ENCODE results near the gene HECW1. TPM values are rescaled to one million over a fixed set of nuclear protein-coding genes. Genes with fewer than 3 reads are reported as not detected.
A peak's percentile ranks its signal among the peaks of the same experiment; 100 is the strongest.

Gene HECW1
- polyA plus RNA-seq, 2 of the 4 experiments (the other 2 are of a cell fraction): 11.3 TPM

DNA sequence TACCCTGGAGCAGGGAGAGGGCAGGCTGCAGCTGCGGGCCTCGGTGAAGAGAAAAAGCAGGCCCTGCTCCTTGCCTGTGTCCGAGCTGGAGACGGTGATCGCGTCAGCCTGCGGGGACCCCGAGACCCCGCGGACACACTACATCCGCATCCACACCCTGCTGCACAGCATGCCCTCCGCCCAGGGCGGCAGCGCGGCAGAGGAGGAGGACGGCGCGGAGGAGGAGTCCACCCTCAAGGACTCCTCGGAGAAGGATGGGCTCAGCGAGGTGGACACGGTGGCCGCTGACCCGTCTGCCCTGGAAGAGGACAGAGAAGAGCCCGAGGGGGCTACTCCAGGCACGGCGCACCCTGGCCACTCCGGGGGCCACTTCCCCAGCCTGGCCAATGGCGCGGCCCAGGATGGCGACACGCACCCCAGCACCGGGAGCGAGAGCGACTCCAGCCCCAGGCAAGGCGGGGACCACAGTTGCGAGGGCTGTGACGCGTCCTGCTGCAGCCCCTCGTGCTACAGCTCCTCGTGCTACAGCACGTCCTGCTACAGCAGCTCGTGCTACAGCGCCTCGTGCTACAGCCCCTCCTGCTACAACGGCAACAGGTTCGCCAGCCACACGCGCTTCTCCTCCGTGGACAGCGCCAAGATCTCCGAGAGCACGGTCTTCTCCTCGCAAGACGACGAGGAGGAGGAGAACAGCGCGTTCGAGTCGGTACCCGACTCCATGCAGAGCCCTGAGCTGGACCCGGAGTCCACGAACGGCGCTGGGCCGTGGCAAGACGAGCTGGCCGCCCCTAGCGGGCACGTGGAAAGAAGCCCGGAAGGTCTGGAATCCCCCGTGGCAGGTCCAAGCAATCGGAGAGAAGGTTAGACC is 332.5 kb downstream of the HECW1 start:
- DNase-seq (ENCODE audit: low read depth in 1 of 2, low spot score in 1 of 2): no peak
- no peak for ATAC-seq
- no peak for FAIRE-seq
- H3K27ac ChIP-seq: no peak overlapping the region
- H3K4me1 ChIP-seq: no peaks in the 10 kb centered on the region
- no peaks in the 10 kb centered on the region for H3K9me3 ChIP-seq
- no peak for TF ChIP-seq CBX2 (IDR thresholded peaks at IDR 0.05; ENCODE audit: borderline replicate concordance, low read depth)
- CTCF ChIA-PET: interaction anchor here (0.6 to 7.8 kb wide), 3 partner anchors 10 to 503 kb away, joined by 3 to 40 read pairs (median 14); no protein-coding TSS in a partner anchor
- no peak overlapping the region for H3K4me2 ChIP-seq
- POLR2A ChIA-PET: no interaction called here
- H3K4me3 ChIP-seq: no peak overlapping the region
- WGBS (ENCODE audit: missing lambda C conversion rate): 94% methylated on average over 67 of the region's 72 CpGs

DNA sequence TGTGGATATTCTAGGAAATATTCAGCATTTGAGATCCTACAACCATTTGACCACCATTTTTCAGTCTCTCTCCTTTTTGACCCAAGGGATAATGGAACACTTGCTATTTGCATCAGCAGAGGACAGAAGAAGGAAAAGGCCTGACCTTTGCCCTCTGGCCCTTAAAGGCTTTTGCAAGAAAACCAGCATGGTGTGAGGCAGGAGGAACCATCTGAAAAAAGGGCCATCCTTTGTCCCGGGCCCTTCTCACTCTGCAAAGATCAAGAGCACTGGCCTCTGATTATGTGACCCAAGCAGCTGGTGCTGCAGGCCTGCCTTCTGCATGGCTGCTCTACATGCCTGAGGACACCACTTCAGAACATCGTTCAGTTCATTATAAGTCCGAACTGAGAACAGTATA is 337.1 kb downstream of the HECW1 start:
- WGBS (ENCODE audit: missing lambda C conversion rate): 86% methylated on average over 3 of the region's 3 CpGs
- DNase-seq (ENCODE audit: low read depth in 1 of 2, low spot score in 1 of 2) (no peak), FAIRE-seq (no peak), ATAC-seq (no peak)
- CTCF ChIA-PET: interaction anchor here (1.1 to 3.0 kb wide), 2 partner anchors 10 to 509 kb away, joined by 3 to 12 read pairs; no protein-coding TSS in a partner anchor
- TF ChIP-seq RAD21 (conservative IDR thresholded peaks at IDR 0.05 in 1 of 2, IDR thresholded peaks at IDR 0.05 in 1 of 2) (no peak), POLR2AphosphoS2 (conservative IDR thresholded peaks at IDR 0.05; ENCODE audit: low read length) (no peak), POLR2A (IDR thresholded peaks at IDR 0.05; ENCODE audit: low read length) (no peak)
- H3K4me2 ChIP-seq: no peak overlapping the region
- H3K27ac ChIP-seq: no peak overlapping the region
- POLR2A ChIA-PET: no interaction called here
- no peaks in the 10 kb centered on the region for H3K9me3 ChIP-seq
- H3K4me1 ChIP-seq: no peaks in the 10 kb centered on the region
- no peak overlapping the region for H3K4me3 ChIP-seq

DNA sequence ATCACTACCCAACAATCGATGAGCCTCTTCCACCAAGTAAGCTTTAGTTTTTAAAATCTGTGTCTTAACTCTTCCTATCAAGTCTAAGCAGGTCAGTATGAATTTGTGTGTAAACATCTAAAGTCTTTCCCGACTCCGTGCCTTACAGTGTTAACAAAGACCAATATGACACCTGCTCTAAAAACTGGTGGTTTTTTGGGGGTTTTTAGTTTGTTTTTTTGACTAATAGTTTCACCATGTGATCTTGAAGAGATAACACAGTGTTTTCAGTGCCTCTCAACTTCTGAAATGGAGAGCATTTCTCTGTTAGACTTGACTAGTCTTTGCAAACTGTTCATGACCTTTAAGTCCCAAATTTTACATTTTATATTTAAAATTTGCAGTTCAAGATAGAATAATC is 338.4 kb downstream of the HECW1 start:
- no peak overlapping the region for H3K4me3 ChIP-seq
- CTCF ChIA-PET: interaction anchor here (1.0 to 3.0 kb wide), 2 partner anchors 11 to 189 kb away, joined by 3 to 12 read pairs; no protein-coding TSS in a partner anchor

DNA sequence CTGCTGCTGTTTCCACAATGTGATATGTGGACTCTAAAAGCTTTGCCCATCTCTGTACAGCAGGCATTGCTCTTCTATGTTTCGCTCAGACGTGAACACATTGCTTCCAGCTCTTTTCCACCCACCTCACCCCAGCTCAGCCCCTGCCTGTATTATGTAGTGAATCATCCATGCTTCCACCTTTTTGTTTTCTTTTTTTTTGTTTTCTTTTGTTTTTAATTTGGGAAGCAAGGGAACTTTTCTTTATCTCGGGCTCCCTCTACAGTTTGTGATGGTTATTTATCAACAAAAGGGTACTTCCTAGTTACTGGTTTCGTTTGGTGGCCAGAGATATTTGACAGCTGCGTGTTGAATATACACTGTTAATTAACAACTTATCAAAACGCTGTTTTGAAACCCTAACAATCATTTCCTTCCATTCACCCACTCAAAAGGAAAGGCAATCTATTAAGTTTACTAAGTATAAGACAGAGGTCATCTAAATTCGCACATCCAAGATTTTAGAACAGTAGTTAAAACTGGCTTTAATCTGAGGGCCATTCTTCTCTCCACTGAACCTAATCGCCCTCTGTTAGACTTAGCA is 342.6 kb downstream of the HECW1 start:
- no peaks in the 10 kb centered on the region for H3K4me1 ChIP-seq
- H3K4me2 ChIP-seq: 0 out of 3 replicates have a peak overlapping the region, but pooled peaks have one; percentile 3
- H3K4me3 ChIP-seq: no peak overlapping the region
- DNase-seq (ENCODE audit: low read depth in 1 of 2, low spot score in 1 of 2): peak; percentile 22 to 38
- H3K27ac ChIP-seq: no peak overlapping the region
- POLR2A ChIA-PET: no interaction called here
- no peaks in the 10 kb centered on the region for H3K9me3 ChIP-seq
- CTCF ChIA-PET: interaction anchor here (0.6 to 4.9 kb wide), 27 partner anchors 8 to 550 kb away, joined by 3 to 27 read pairs (median 3); partner anchors contain the start of gene STK17A
- WGBS (ENCODE audit: missing lambda C conversion rate): 36% methylated on average over 8 of the region's 8 CpGs
- FAIRE-seq: no peak
- no peak for TF ChIP-seq TFCP2L1 (CRISPR knock-in tag; IDR thresholded peaks at IDR 0.05)
- TF ChIP-seq JUNB (IDR thresholded peaks at IDR 0.05): no peak
- TF ChIP-seq HOXB5 (CRISPR knock-in tag; IDR thresholded peaks at IDR 0.05): no peak
- TF ChIP-seq SMC3 (IDR thresholded peaks at IDR 0.05): peak; percentile 50
- TF ChIP-seq PHF8 (IDR thresholded peaks at IDR 0.05; ENCODE audit: borderline replicate concordance, low read depth): no peak
- TF ChIP-seq CHD2 (IDR thresholded peaks at IDR 0.05; ENCODE audit: low read length, partially characterized antibody): no peak
- no peak for TF ChIP-seq BHLHE40 (IDR thresholded peaks at IDR 0.05; ENCODE audit: low read depth, low read length)
- TF ChIP-seq MAFK (IDR thresholded peaks at IDR 0.05; ENCODE audit: partially characterized antibody): no peak
- TF ChIP-seq FOSL2 (IDR thresholded peaks at IDR 0.05): no peak
- TF ChIP-seq FOSL2 (CRISPR knock-in tag; IDR thresholded peaks at IDR 0.05): no peak
- TF ChIP-seq TP53 (CRISPR knock-in tag; IDR thresholded peaks at IDR 0.05): no peak
- peak; percentile 62 to 70 for TF ChIP-seq RAD21 (conservative IDR thresholded peaks at IDR 0.05 in 1 of 2, IDR thresholded peaks at IDR 0.05 in 1 of 2)
- no peak for TF ChIP-seq EP300 (IDR thresholded peaks at IDR 0.05)
- no peak for TF ChIP-seq CBX2 (IDR thresholded peaks at IDR 0.05; ENCODE audit: borderline replicate concordance, low read depth)
- no peak for TF ChIP-seq RARB (CRISPR knock-in tag; IDR thresholded peaks at IDR 0.05)
- TF ChIP-seq, protein P1, sequence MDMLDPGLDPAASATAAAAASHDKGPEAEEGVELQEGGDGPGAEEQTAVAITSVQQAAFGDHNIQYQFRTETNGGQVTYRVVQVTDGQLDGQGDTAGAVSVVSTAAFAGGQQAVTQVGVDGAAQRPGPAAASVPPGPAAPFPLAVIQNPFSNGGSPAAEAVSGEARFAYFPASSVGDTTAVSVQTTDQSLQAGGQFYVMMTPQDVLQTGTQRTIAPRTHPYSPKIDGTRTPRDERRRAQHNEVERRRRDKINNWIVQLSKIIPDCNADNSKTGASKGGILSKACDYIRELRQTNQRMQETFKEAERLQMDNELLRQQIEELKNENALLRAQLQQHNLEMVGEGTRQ (IDR thresholded peaks at IDR 0.05): no peak
- TF ChIP-seq, protein P2, sequence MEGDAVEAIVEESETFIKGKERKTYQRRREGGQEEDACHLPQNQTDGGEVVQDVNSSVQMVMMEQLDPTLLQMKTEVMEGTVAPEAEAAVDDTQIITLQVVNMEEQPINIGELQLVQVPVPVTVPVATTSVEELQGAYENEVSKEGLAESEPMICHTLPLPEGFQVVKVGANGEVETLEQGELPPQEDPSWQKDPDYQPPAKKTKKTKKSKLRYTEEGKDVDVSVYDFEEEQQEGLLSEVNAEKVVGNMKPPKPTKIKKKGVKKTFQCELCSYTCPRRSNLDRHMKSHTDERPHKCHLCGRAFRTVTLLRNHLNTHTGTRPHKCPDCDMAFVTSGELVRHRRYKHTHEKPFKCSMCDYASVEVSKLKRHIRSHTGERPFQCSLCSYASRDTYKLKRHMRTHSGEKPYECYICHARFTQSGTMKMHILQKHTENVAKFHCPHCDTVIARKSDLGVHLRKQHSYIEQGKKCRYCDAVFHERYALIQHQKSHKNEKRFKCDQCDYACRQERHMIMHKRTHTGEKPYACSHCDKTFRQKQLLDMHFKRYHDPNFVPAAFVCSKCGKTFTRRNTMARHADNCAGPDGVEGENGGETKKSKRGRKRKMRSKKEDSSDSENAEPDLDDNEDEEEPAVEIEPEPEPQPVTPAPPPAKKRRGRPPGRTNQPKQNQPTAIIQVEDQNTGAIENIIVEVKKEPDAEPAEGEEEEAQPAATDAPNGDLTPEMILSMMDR (IDR thresholded peaks at IDR 0.05): peak; percentile 59
- TF ChIP-seq, protein P3, sequence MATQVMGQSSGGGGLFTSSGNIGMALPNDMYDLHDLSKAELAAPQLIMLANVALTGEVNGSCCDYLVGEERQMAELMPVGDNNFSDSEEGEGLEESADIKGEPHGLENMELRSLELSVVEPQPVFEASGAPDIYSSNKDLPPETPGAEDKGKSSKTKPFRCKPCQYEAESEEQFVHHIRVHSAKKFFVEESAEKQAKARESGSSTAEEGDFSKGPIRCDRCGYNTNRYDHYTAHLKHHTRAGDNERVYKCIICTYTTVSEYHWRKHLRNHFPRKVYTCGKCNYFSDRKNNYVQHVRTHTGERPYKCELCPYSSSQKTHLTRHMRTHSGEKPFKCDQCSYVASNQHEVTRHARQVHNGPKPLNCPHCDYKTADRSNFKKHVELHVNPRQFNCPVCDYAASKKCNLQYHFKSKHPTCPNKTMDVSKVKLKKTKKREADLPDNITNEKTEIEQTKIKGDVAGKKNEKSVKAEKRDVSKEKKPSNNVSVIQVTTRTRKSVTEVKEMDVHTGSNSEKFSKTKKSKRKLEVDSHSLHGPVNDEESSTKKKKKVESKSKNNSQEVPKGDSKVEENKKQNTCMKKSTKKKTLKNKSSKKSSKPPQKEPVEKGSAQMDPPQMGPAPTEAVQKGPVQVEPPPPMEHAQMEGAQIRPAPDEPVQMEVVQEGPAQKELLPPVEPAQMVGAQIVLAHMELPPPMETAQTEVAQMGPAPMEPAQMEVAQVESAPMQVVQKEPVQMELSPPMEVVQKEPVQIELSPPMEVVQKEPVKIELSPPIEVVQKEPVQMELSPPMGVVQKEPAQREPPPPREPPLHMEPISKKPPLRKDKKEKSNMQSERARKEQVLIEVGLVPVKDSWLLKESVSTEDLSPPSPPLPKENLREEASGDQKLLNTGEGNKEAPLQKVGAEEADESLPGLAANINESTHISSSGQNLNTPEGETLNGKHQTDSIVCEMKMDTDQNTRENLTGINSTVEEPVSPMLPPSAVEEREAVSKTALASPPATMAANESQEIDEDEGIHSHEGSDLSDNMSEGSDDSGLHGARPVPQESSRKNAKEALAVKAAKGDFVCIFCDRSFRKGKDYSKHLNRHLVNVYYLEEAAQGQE (IDR thresholded peaks at IDR 0.05): no peak
- TF ChIP-seq EHMT2 (IDR thresholded peaks at IDR 0.05; ENCODE audit: low read depth): no peak
- no peak for TF ChIP-seq FOXS1 (CRISPR knock-in tag; IDR thresholded peaks at IDR 0.05)
- peak; percentile 56 to 63; a peak in 4 of 6 replicates for ATAC-seq

More for the DNA sequence above, 338.4 kb downstream of the HECW1 start:
- 87% methylated on average over 3 of the region's 3 CpGs for WGBS (ENCODE audit: missing lambda C conversion rate)
- TF ChIP-seq KDM1A (IDR thresholded peaks at IDR 0.05; ENCODE audit: low read depth): no peak
- FAIRE-seq (no peak), DNase-seq (ENCODE audit: low read depth in 1 of 2, low spot score in 1 of 2) (no peak), ATAC-seq (no peak)
- Histone ChIP-seq H3K9me3 (no peaks in the 10 kb centered on the region), H3K27ac (no peak overlapping the region), H3K4me2 (no peak overlapping the region), H3K4me1 (no peaks in the 10 kb centered on the region)
- POLR2A ChIA-PET: no interaction called here
